Esophagus muscularis mucosa (tissue), 4 donors: Measurements from ENCODE around the gene THSD4.

Experiments
- CTCF ChIP-seq, 3 experiments: fragments of 200-600 bp in 2 of 3; fragments of 450-650 bp in 1 of 3; sonication (generic) in 2 of 3; IDR thresholded peaks; one replicate each; pipeline ENCODE4 v1.5.1; 2017 to 2019; ENCODE audit warnings: antibody characterized with exemption in 3 of 3, mild to moderate bottlenecking in 2 of 3, moderate library complexity in 1 of 3
- EP300 ChIP-seq: sonication (generic); formaldehyde crosslinking; IDR thresholded peaks from one replicate; pipeline ENCODE4 v1.6.1; 2017; ENCODE audit warnings: antibody characterized with exemption
- POLR2A ChIP-seq: fragments of 450-650 bp; IDR thresholded peaks from one replicate; pipeline ENCODE4 v1.6.1; 2017; ENCODE audit warnings: antibody characterized with exemption, moderate library complexity, mild to moderate bottlenecking, low read depth
- POLR2AphosphoS5 ChIP-seq, 2 donors: sonication (generic); formaldehyde crosslinking; IDR thresholded peaks; one replicate each; pipeline ENCODE4 v1.6.1; 2017; ENCODE audit warnings: antibody characterized with exemption in 2 of 2

GRCh38 chr15:71773206-71773859, 658.1 kb downstream of the THSD4 start:
- TF ChIP-seq CTCF (IDR thresholded peaks at IDR 0.05): no peak
- no peak for TF ChIP-seq POLR2A
- no peak for TF ChIP-seq POLR2AphosphoS5 (IDR thresholded peaks at IDR 0.05)
- TF ChIP-seq EP300: no peak
